NOMO-1 (cell line): ENCODE results near the gene ZBTB4.
"Not testable (repeated sequence)": the region's sequence is repeated elsewhere in the genome, so short reads cannot be mapped to it uniquely, and the experiment has no call there.

Experiments
- DNase-seq, 2 experiments: peaks; one replicate each; lab custom pipeline; 2025; ENCODE audit not compliant: unreplicated experiment in 2 of 2; lab: John Stamatoyannopoulos, UW

Gene ZBTB4

GRCh38 chr17:7470457-7470973 is 8.9 kb downstream of the ZBTB4 start:
- not testable (repeated sequence) for DNase-seq

GRCh38 chr17:7469843-7470242 is 9.6 kb downstream of the ZBTB4 start:
- DNase-seq = not testable (repeated sequence)

- DNase-seq = no peak
Measured at GRCh38 chr17:7468804-7469389, 10.5 kb downstream of the ZBTB4 start.

- no peak for DNase-seq
Measured at GRCh38 chr17:7468290-7468689, 11.1 kb downstream of the ZBTB4 start.

- DNase-seq = no peak
Measured at GRCh38 chr17:7467498-7467897, 11.9 kb downstream of the ZBTB4 start.

GRCh38 chr17:7466639-7467341 is 12.6 kb downstream of the ZBTB4 start:
- no peak for DNase-seq

- no peak for DNase-seq
Measured at GRCh38 chr17:7466318-7466638, 13.2 kb downstream of the ZBTB4 start.

- no peak for DNase-seq
Measured at GRCh38 chr17:7465597-7466275, 13.7 kb downstream of the ZBTB4 start.

GRCh38 chr17:7464081-7464480 is 15.3 kb downstream of the ZBTB4 start:
- DNase-seq = no peak

GRCh38 chr17:7463372-7463846 is 16.0 kb downstream of the ZBTB4 start:
- DNase-seq = no peak

- DNase-seq = no peak
Measured at GRCh38 chr17:7462474-7463371, 16.7 kb downstream of the ZBTB4 start.

- no peak for DNase-seq
Measured at GRCh38 chr17:7460850-7461660, 18.4 kb downstream of the ZBTB4 start.

- DNase-seq = no peak
Measured at GRCh38 chr17:7459961-7460545, 19.4 kb downstream of the ZBTB4 start.

GRCh38 chr17:7448461-7448860 is 31.0 kb downstream of the ZBTB4 start:
- no peak for DNase-seq

GRCh38 chr17:7445619-7445968 is 33.8 kb downstream of the ZBTB4 start:
- no peak for DNase-seq

- no peak for DNase-seq
Measured at GRCh38 chr17:7444682-7445618, 34.5 kb downstream of the ZBTB4 start, which contains the start of gene CHRNB1. CHRNB1 (plus strand) TSS chr17:7445061; CDS start chr17:7445128, 67 bp downstream.

- no peak for DNase-seq
Measured at GRCh38 chr17:7443499-7444485, 35.6 kb downstream of the ZBTB4 start.
